Activated CD4-positive, alpha-beta memory T cell treated with anti-CD3 and anti-CD28 coated beads, Interleukin-2, amount 10 ng/mL, durations not matched to agents 7 days and 5 days (primary cell): Measurements from ENCODE around the gene BAX. TPM values are rescaled to one million over a fixed set of nuclear protein-coding genes. Genes with fewer than 3 reads are reported as not detected.
A peak's percentile ranks its signal among the peaks of the same experiment; 100 is the strongest.

ENCODE experiments used
- CTCF ChIA-PET: fragments of 350-600 bp; sonication (Branson Sonifier 250); formaldehyde crosslinking; loops from one replicate; lab custom pipeline; 2021; ENCODE audit warnings: antibody characterized with exemption, inconsistent platforms; lab: Charles Lee
- POLR2A ChIA-PET: fragments of 350-600 bp; sonication (Branson Sonifier 250); formaldehyde crosslinking; loops from one replicate; lab custom pipeline; 2021; ENCODE audit warnings: antibody characterized with exemption; lab: Charles Lee
- DNase-seq: peaks from one replicate; pipeline ENCODE4 v3.0.0-alpha.2; 2020
- H3K27ac Mint-ChIP-seq: one replicate; pipeline ENCODE4 v1.8.0; 2021; ENCODE audit warnings: mild to moderate bottlenecking, mixed read lengths
- H3K27me3 Mint-ChIP-seq: one replicate; pipeline ENCODE4 v1.8.0; 2021; ENCODE audit warnings: mixed read lengths
- H3K36me3 Mint-ChIP-seq: one replicate; pipeline ENCODE4 v1.8.0; 2021; ENCODE audit warnings: low read depth, mixed read lengths
- H3K4me1 Mint-ChIP-seq: one replicate; pipeline ENCODE4 v1.8.0; 2021; ENCODE audit warnings: mixed read lengths
- H3K4me3 Mint-ChIP-seq: one replicate; pipeline ENCODE4 v1.8.0; 2021; ENCODE audit warnings: mild to moderate bottlenecking, mixed read lengths
- H3K9me3 Mint-ChIP-seq: one replicate; pipeline ENCODE4 v1.8.0; 2021; ENCODE audit warnings: mixed read lengths
- total RNA-seq, 2 experiments: library from RNA; stranded (reverse); gene quantifications; one replicate each; pipeline ENCODE4 v1.2.3, GENCODE V29; 2021

Gene BAX
- total RNA-seq, 2 experiments from 2014 or later: 255 to 258 TPM

DNA sequence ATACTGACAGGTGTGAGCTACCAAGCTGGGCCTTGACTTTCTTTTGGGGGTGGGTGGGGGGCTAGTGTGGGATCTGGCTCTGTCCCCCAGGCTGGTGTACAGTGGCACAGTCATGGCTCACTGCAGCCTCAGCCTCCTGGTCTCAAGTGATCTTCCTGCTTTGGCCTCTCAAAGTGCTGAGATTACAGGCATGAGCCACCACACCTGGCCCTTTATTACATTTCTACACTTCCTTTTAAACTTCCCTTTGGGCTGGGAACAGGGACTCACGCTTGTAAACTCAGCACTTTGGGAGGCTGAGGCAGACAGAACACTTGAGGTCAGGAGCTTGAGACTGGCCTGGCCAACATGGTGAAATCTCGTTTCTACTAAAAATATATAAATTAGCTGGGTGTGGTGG lies 22.4 kb downstream of the BAX start:
- no peak for DNase-seq
- no peak overlapping the region for H3K4me3 Mint-ChIP-seq
- peaks cover 6% of the 10 kb centered on the region for H3K4me1 Mint-ChIP-seq
- POLR2A ChIA-PET: interaction anchor here (1.0 to 2.2 kb wide), 5 partner anchors 8 to 23 kb away, joined by 3 to 11 read pairs (median 4); partner anchors contain the start of genes BAX, GYS1 and RUVBL2
- peaks cover 30% of the 10 kb centered on the region for H3K36me3 Mint-ChIP-seq
- CTCF ChIA-PET: interaction anchor here (1.1 to 11.4 kb wide), 4 partner anchors 16 to 189 kb away, joined by 3 to 103 read pairs (median 4); partner anchors contain the start of genes GYS1 and RUVBL2
- no peaks in the 10 kb centered on the region for H3K9me3 Mint-ChIP-seq
- H3K27ac Mint-ChIP-seq: no peak overlapping the region
- H3K27me3 Mint-ChIP-seq: no peaks in the 10 kb centered on the region

DNA sequence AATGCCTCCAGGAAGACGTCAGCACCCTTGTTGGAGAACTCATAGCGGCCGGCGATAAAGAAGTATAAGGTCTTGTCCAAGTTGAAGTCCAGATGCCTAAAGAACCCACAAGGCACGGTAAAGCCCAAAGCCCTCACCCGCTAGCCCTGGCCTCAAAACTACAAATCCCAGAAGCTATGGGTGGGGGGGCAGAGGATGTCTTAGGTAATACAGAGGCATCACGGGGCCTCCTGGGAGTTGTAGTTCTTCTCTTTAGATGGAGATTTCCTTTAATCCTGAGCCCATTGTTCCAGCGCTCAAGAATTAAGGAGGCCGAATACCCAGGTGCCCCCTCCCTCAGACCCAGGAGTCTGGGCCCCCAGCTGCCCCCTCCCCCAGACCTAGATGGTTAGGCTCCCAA lies 27.6 kb downstream of the BAX start:
- no peak overlapping the region for H3K4me3 Mint-ChIP-seq
- POLR2A ChIA-PET: interaction anchor here (2.3 kb wide), 1 partner anchor 11 kb away, joined by 12 read pairs; the partner anchor contains the start of genes GYS1 and RUVBL2
- peaks cover 38% of the 10 kb centered on the region for H3K36me3 Mint-ChIP-seq
- H3K27me3 Mint-ChIP-seq: no peaks in the 10 kb centered on the region
- H3K4me1 Mint-ChIP-seq: peaks cover 6% of the 10 kb centered on the region
- DNase-seq: no peak
- CTCF ChIA-PET: interaction anchor here (1.1 to 4.3 kb wide), 3 partner anchors 11 to 194 kb away, joined by 4 to 51 read pairs (median 4); partner anchors contain the start of genes GYS1 and RUVBL2
- H3K27ac Mint-ChIP-seq: no peak overlapping the region
- H3K9me3 Mint-ChIP-seq: no peaks in the 10 kb centered on the region

GRCh38 chr19:48985711-48986110 lies 31.0 kb downstream of the BAX start:
- POLR2A ChIA-PET: interaction anchor here (0.8 kb wide), 1 partner anchor 9 kb away, joined by 4 read pairs; no protein-coding TSS in a partner anchor
- Mint-ChIP-seq H3K27ac (no peak overlapping the region), H3K4me3 (no peak overlapping the region), H3K9me3 (no peaks in the 10 kb centered on the region), H3K36me3 (peaks cover 50% of the 10 kb centered on the region), H3K4me1 (peaks cover 9% of the 10 kb centered on the region), H3K27me3 (no peaks in the 10 kb centered on the region)
- DNase-seq: no peak
- CTCF ChIA-PET: interaction anchor here (1.6 kb wide), 1 partner anchor 12 kb away, joined by 5 read pairs; no protein-coding TSS in a partner anchor

GRCh38 chr19:48986211-48986610 lies 31.5 kb downstream of the BAX start:
- Mint-ChIP-seq H3K4me1 (peaks cover 14% of the 10 kb centered on the region), H3K4me3 (no peak overlapping the region), H3K27ac (no peak overlapping the region), H3K27me3 (no peaks in the 10 kb centered on the region), H3K9me3 (no peaks in the 10 kb centered on the region), H3K36me3 (peaks cover 51% of the 10 kb centered on the region)
- no peak for DNase-seq
- CTCF ChIA-PET: interaction anchor here (1.6 to 2.1 kb wide), 2 partner anchors 12 to 14 kb away, joined by 5 to 10 read pairs; no protein-coding TSS in a partner anchor
- POLR2A ChIA-PET: interaction anchor here (0.6 to 1.4 kb wide), 2 partner anchors 20 to 33 kb away, joined by 3 read pairs; no protein-coding TSS in a partner anchor

- Mint-ChIP-seq H3K4me3 (no peak overlapping the region), H3K27ac (no peak overlapping the region), H3K9me3 (no peaks in the 10 kb centered on the region), H3K36me3 (peaks cover 43% of the 10 kb centered on the region), H3K27me3 (no peaks in the 10 kb centered on the region), H3K4me1 (peaks cover 21% of the 10 kb centered on the region)
- CTCF ChIA-PET: interaction anchor here (0.5 to 2.1 kb wide), 4 partner anchors 11 to 540 kb away, joined by 3 to 10 read pairs (median 4); partner anchors contain the start of gene RCN3
- POLR2A ChIA-PET: interaction anchor here (1.4 kb wide), 1 partner anchor 21 kb away, joined by 3 read pairs; no protein-coding TSS in a partner anchor
- no peak for DNase-seq
Observed at GRCh38 chr19:48987323-48987722, 32.6 kb downstream of the BAX start.

DNA sequence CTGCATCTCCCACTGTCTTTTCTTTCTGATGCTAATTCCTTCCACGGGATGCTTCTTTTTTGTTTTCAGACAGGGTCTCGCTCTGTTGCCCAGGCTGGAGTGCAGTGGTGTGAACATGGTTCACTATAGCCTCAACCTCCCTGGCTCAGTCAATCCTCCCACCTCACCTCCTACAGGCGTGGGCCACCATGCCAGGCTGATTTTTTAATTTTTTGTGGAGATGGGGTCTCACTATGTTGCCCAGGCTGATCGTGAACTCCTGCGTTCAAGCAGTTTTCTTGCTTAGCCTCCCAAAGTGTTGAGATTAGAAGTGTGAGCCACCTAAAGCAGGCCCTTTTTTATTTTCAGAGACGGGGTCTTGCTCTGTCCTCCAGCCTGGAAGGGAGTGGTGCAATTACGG lies 33.6 kb downstream of the BAX start:
- CTCF ChIA-PET: no interaction called here
- Mint-ChIP-seq H3K27ac (no peak overlapping the region), H3K36me3 (peaks cover 41% of the 10 kb centered on the region), H3K27me3 (no peaks in the 10 kb centered on the region), H3K4me1 (peaks cover 24% of the 10 kb centered on the region), H3K9me3 (no peaks in the 10 kb centered on the region), H3K4me3 (no peak overlapping the region)
- POLR2A ChIA-PET: no interaction called here
- no peak for DNase-seq

- Mint-ChIP-seq H3K27me3 (no peaks in the 10 kb centered on the region), H3K4me1 (peaks cover 26% of the 10 kb centered on the region), H3K27ac (no peak overlapping the region), H3K4me3 (no peak overlapping the region), H3K9me3 (no peaks in the 10 kb centered on the region), H3K36me3 (peaks cover 42% of the 10 kb centered on the region)
- no peak for DNase-seq
- ChIA-PET POLR2A (no interaction called here), CTCF (no interaction called here)
Observed at GRCh38 chr19:48988860-48989259, 34.2 kb downstream of the BAX start.

- H3K9me3 Mint-ChIP-seq: no peaks in the 10 kb centered on the region
- no peak overlapping the region for H3K4me3 Mint-ChIP-seq
- ChIA-PET CTCF (no interaction called here), POLR2A (no interaction called here)
- H3K27me3 Mint-ChIP-seq: no peaks in the 10 kb centered on the region
- H3K4me1 Mint-ChIP-seq: peaks cover 33% of the 10 kb centered on the region
- H3K27ac Mint-ChIP-seq: no peak overlapping the region
- no peak for DNase-seq
- H3K36me3 Mint-ChIP-seq: peaks cover 42% of the 10 kb centered on the region
Observed at GRCh38 chr19:48989701-48990291, 35.1 kb downstream of the BAX start.

DNA sequence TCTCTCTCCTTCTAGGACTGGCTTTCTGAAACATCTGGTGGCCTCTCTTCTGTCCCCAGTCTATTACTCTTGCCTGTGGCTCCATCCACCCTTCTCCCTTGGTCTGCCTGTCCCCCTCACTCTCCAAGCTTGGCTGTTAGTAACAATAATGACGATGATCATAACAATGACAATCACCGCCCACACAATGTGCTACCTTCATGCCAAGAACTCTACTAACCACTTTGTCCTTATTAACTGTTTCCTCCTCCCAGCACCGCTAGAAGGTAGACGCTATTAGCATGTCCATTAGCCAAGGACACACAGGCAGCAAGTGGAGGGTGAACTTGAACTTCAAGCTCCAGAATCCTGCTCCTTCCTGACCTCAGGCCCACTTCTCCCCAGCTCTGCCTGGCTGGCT lies 35.7 kb downstream of the BAX start:
- H3K4me3 Mint-ChIP-seq: no peak overlapping the region

GRCh38 chr19:48991011-48991609 lies 36.4 kb downstream of the BAX start:
- Mint-ChIP-seq H3K27me3 (no peaks in the 10 kb centered on the region), H3K9me3 (no peaks in the 10 kb centered on the region), H3K27ac (no peak overlapping the region), H3K4me1 (peaks cover 43% of the 10 kb centered on the region), H3K4me3 (no peak overlapping the region), H3K36me3 (peaks cover 39% of the 10 kb centered on the region)
- POLR2A ChIA-PET: interaction anchor here (1.3 to 1.4 kb wide), 2 partner anchors 12 to 29 kb away, joined by 3 read pairs; no protein-coding TSS in a partner anchor
- CTCF ChIA-PET: interaction anchor here (3.4 kb wide), 1 partner anchor 16 kb away, joined by 103 read pairs; no protein-coding TSS in a partner anchor
- DNase-seq: no peak

More for the DNA sequence above, 35.7 kb downstream of the BAX start:
- no peak overlapping the region for H3K27ac Mint-ChIP-seq
- H3K4me1 Mint-ChIP-seq: peaks cover 39% of the 10 kb centered on the region
- H3K27me3 Mint-ChIP-seq: no peaks in the 10 kb centered on the region
- H3K9me3 Mint-ChIP-seq: no peaks in the 10 kb centered on the region
- DNase-seq: no peak
- ChIA-PET CTCF (no interaction called here), POLR2A (interaction anchor here (1.4 kb wide), 1 partner anchor 28 kb away, joined by 3 read pairs; no protein-coding TSS in a partner anchor)
- H3K36me3 Mint-ChIP-seq: peaks cover 42% of the 10 kb centered on the region

DNA sequence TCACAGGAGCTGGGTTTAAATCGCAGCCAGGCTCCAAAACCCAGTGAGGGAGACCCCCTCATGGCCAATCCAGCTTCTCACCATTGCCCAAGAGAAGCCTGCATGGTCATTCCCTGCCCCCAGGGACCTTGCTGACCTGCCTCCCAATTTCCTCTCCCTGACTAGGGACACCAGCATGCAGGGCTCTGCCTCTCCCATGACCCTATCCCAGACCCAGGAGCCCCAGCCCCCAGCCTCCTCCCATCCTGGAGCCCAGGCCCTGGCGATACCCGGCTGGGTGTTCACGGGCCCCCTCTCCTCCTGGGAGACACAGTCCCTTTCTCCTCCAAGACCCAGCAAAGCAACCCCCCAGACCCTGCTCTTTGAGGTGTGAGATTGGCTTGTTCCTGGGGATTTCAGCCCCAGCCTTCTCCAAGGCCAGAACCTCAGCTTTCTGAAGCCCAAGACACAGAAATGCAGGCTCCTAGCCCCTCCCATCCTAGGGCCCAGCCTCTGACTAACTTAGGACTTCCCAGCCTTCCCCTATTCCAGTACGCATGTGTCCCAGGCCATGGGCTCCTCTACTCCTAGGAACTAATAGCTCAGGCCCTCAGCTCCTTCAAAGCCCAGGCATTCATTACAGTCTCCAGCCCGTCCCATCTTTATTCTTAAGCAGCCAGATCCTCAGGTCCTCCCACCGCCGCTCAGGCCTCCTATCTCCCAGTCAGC lies 37.4 kb downstream of the BAX start:
- peak overlapping the region; percentile 95 for H3K27ac Mint-ChIP-seq
- H3K4me1 Mint-ChIP-seq: peaks cover 46% of the 10 kb centered on the region
- ChIA-PET CTCF (interaction anchor here (1.0 to 3.4 kb wide), 12 partner anchors 9 to 209 kb away, joined by 3 to 103 read pairs (median 16); partner anchors contain the start of genes BAX, CGB7, LHB and NUCB1), POLR2A (interaction anchor here (0.9 to 2.7 kb wide), 10 partner anchors 12 to 120 kb away, joined by 3 to 16 read pairs (median 7); partner anchors contain the start of genes BAX, FTL and PPP1R15A)
- peaks cover 40% of the 10 kb centered on the region for H3K36me3 Mint-ChIP-seq
- no peak for DNase-seq
- peak overlapping the region; percentile 98 for H3K4me3 Mint-ChIP-seq
- no peaks in the 10 kb centered on the region for H3K27me3 Mint-ChIP-seq
- no peaks in the 10 kb centered on the region for H3K9me3 Mint-ChIP-seq

GRCh38 chr19:48992581-48993174 lies 38.0 kb downstream of the BAX start:
- CTCF ChIA-PET: interaction anchor here (0.8 to 3.4 kb wide), 46 partner anchors 9 to 629 kb away, joined by 3 to 103 read pairs (median 5); partner anchors contain the start of genes BAX, CA11, CGB7 and DHDH
- no peaks in the 10 kb centered on the region for H3K27me3 Mint-ChIP-seq
- POLR2A ChIA-PET: interaction anchor here (0.8 to 2.7 kb wide), 21 partner anchors 9 to 649 kb away, joined by 3 to 16 read pairs (median 5); partner anchors contain the start of genes ALDH16A1, BAX, DHDH and FTL
- H3K4me1 Mint-ChIP-seq: peaks cover 49% of the 10 kb centered on the region
- peak overlapping the region; percentile 95 for H3K27ac Mint-ChIP-seq
- H3K4me3 Mint-ChIP-seq: peak overlapping the region; percentile 98
- H3K36me3 Mint-ChIP-seq: peaks cover 36% of the 10 kb centered on the region
- no peaks in the 10 kb centered on the region for H3K9me3 Mint-ChIP-seq
- DNase-seq: no peak
